HTERT RPE-1 (cell line): ENCODE measurements around the gene ATG10.
"Not testable (repeated sequence)": the region's sequence is repeated elsewhere in the genome, so short reads cannot be mapped to it uniquely, and the experiment has no call there.

Source experiments
- in situ Hi-C: fragments of 300-500 bp; cut with MboI; formaldehyde crosslinking; loops from 4 replicates; pipeline ENCODE4 v1.14.3; 2020; ENCODE audit warnings: low sequenced_read_pairs

Gene ATG10

DNA sequence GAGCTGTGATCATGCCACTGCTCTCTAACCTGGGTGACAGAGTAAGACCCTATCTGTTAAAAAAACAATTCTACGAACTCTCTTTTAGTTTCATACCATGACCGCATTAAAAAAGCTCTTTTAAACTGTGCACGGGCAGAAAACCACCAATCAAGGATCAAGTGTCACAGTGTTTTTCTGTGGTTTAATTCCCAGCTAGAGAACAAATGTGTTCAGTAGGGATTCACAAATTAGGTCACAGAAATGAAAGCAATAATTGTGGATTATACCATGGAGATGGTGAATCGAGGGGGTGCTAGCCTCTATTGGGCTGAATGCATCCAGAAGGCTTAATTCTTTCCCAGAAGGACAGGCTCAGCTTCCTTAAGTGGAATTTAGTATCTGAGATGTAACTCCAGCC is 79.1 kb downstream of the ATG10 start:
- in situ Hi-C loops, result no loop called here

DNA sequence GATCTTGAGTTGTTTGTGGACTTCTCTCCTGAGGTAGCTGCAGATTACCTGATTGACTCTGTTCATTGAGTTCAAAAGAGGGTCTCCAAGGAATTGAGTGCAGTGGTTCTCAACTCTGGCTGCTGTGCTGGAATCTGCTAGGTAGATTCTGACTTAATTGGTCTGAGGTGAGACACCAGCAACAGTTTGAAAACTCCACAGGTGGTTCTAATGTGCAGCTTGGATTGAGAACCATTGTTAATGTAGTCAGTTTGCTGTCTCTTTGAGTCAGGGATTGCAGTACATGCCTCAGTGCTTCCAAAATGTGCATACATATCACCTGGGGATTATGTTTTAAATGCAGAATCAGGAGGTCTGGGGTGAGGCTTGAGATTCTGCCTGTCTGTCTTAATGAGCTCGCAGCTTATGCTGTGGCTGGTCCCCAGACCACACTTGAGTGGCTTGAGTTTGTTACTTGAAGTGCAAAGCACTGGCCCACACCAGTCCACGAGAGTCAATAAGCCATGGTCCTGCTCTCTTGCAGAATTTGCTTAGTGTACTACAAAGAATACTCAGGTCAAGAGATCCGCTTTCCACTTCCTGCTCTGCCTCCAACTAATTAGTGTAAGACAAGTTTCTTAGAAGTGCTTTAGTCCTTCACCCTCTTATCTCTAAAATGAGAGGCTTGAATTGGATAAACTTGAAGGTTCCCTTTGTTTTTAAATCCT is 82.3 kb downstream of the ATG10 start:
- in situ Hi-C loops, result no loop called here

GRCh38 chr5:82057051-82057450 is 85.2 kb downstream of the ATG10 start:
- in situ Hi-C loops, result no loop called here

DNA sequence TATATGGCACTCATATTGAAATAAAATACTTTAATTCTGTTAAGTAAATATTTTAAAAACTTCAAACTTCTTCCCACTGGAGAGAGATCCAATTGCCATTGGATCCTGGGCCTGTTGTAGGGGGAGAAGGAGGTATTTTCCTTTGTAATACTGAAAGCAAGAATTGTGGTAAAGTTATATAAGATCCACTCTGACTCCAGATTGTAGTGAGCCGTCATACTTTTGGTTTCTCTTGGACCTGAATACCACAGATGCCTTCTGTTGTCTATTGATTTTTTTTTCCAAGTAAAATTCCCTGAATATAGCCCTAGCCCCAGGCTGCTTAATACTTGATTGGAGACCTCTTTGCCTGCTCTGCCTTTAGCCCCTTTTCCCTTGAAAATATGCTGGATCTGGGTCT is 86.9 kb downstream of the ATG10 start:
- in situ Hi-C loops, result no loop called here

- in situ Hi-C loops, result no loop called here
Observed at GRCh38 chr5:82066791-82067190, 95.0 kb downstream of the ATG10 start.

DNA sequence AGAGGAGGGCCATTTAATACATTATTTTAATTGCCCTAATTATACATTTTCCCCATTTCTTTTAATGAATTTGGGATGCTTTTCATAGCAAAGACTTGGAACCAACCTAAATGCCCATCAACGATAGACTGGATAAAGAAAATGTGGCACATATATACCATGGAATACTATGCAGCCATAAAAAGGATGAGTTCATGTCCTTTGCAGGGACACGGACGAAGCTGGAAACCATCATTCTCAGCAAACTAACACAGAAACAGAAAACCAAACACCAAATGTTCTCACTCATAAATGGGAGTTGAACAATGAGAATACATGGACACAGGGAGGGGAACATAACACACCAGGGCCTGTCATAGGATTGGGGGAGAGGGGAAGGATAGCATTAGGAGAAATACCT is 96.2 kb downstream of the ATG10 start:
- in situ Hi-C loops, result not testable (repeated sequence)

DNA sequence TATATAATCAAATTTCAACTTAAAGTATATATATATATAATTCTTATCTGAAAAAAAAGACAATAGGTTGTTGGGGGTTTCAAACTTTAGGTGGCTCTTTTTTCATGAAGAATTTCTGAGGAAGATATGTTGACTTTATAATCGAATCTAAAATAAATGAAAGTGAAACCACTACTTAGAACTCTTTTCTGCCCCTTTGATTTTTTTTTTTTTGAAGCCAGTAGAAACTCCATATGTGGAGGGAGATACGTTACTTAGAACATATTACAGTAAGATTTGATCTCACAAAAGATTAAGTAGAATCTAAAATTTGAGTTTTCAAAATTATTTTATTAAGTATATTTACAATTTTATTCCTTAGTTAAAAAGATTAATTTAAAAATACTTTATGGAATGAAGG is 96.9 kb downstream of the ATG10 start:
- in situ Hi-C loops, result no loop called here

GRCh38 chr5:82072138-82072537 is 100.3 kb downstream of the ATG10 start:
- in situ Hi-C loops, result no loop called here

GRCh38 chr5:82073179-82073578 is 101.4 kb downstream of the ATG10 start:
- in situ Hi-C loops, result no loop called here

- in situ Hi-C loops, result no loop called here
Observed at GRCh38 chr5:82074950-82075349, 103.1 kb downstream of the ATG10 start.

DNA sequence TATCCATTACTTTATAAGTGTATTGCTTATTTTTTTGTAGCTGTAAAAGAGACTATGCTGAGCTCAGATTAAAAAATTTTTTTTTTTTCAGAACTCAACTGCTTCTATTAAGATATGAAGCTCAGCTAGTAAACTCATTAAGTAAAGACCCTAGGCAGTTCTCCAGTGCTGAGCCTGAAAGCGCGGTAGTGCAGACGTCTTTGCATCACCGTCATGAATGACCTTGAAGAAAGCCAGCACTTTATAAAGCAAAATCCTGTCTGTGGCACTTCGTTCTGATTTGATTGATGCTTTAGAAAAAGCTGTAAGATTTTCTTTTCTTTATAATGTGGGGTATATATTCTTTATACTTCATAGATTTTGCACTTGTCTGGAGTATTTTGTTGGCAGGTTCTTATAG is 105.7 kb downstream of the ATG10 start:
- in situ Hi-C loops, result no loop called here

DNA sequence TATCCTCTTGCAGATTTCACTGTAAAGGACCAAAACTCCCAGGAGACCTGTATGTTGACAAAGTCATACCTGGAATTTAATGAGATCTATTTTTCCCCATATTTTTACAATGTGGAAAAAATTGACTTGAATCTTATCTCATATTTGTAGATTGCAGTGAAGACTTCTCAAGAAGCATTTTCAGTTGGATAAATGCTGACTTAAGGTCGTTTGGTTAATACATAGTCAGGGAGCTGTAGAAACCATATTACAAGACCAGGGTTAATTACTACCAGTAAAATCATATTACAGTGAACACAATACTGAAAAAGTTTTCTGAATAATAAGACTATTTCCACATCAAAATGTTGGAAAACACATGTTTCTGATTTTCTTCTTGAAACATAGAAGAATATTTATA is 119.8 kb downstream of the ATG10 start:
- in situ Hi-C loops, result no loop called here

GRCh38 chr5:82095536-82095935 is 123.7 kb downstream of the ATG10 start:
- in situ Hi-C loops, result no loop called here

GRCh38 chr5:82096249-82096648 is 124.4 kb downstream of the ATG10 start:
- in situ Hi-C loops, result no loop called here

DNA sequence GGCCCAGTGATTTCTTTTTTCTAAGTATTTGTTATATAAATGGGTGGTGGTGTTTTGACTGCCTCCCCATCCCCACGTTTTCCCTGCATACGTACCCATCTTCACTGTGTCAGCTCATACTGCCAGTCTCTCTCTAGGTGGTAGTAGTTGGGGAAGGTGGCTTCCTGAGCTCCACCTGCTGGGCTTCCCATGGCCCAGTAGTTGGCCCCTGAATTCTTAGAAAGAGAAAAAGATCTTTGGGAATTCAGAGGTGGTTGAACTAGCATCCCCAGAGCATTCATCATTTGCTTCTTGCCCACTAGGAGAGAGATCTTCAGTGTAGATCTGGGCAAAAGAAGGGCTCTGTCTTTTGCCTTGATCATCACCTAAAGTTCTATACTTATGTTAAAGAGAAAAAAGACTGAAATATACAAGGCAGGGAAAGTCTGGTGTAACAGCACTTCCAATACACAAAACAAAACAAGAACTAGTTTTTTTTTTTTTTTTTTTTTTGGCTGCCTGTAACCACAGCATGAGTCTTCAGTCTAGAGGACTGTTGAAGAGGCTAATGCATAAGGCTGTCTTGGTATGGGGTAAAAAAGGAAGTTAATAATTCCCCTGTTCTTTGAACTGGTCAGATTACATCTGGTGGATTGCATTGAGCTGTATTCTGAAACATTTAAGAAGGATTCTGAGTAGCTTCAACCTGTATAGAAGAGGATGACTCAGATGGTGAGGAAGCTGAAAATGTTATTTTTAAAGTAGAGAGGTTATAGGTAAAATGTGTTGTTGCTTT is 128.7 kb downstream of the ATG10 start:
- in situ Hi-C loops, result no loop called here

DNA sequence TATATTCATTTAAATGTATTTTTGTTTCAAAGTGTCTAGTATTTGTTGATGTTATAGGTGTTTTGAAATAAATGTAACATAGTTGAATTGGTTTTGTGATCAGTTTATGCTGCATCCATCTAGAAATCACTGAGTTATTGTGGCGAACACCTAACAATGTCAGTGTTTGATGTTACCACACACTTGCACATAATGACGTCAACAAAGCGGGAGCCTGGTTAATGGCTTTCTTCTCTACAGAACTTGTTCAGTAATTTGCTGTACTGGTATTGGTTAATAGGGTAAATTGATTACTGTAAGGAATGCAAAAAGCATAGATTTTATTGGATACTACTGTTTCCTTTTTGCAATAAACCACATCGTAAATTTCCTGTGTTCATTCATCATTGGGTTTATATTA is 133.0 kb downstream of the ATG10 start:
- in situ Hi-C loops, result no loop called here

- in situ Hi-C loops, result no loop called here
Observed at GRCh38 chr5:82105457-82105856, 133.6 kb downstream of the ATG10 start.

- in situ Hi-C loops, result no loop called here
Observed at GRCh38 chr5:82106207-82106606, 134.4 kb downstream of the ATG10 start.

DNA sequence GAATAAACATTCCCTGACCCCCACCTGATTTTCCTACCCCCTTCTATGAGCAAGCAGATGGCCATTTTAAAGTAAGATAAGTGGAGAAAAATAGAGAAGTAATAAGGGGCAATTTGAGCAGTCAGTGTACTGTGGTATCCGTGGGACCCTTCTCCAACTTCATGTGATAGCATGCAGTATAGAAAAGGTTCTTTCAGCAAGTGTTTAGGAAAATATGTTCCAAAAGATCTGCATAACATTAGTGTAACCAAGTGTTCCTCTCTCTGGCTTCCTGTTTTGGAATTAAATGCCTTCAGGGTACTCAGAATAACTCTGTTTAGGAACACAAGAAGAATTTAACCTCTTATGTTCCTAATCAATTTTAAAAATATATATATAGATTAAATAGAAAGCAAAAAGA is 134.9 kb downstream of the ATG10 start:
- in situ Hi-C loops, result no loop called here

DNA sequence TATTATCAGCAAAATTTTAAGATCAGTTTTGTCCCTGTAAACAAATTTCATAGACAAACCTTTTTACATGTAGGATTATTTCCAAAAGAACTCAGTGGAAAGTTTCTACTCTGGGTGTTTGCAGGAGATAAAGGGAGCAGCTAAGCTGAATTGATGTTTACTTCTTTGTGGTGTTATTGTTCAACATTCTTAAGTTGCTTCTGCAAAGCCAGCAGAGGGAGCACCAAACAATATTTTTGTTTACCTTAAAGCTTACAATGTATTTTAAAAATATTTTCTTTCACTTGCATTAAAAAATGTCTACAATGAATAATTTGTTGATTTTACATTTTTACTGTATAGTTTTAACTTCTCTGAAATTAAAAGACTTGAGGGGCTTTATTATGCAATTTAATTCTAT is 135.4 kb downstream of the ATG10 start:
- in situ Hi-C loops, result no loop called here

DNA sequence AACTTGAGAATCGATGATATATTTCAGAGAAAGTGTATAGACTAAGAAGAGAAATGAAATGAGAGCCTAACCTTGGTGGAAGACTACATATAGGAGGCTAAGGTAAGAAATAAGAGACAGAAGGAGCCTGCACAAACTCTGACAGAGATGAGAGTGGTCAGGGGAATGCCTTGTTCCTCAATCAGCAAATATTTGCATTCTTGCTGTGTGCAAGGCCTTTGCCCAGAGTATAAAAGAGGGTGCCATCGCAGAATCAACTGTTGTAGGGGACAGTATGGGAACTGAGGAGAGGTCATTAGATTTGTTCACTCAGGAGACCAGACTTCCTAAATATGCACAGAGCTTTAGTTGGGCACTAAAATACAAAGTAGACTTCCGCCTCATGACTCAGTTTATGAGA is 137.2 kb downstream of the ATG10 start:
- in situ Hi-C loops, result no loop called here

GRCh38 chr5:82109915-82110314 is 138.1 kb downstream of the ATG10 start:
- in situ Hi-C loops, result not testable (repeated sequence)

DNA sequence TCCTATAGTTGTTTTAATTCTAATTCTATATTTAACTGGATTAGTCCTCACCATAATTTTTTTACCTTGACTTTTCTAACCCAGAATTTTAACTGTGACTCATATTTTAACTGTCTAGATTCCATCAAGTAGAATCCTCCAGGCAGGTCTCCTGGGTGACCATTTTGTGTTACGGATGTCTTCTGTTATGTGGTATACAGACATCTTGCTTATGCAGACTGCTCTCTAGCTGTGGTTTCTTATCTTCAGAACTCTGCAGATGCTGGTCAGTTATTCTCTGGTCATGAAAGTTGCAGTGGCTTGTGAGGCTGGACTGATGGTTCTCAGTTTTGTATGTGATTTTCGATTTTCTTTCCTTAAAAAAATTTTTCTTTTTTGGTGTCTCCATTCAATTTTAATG is 139.4 kb downstream of the ATG10 start:
- in situ Hi-C loops, result no loop called here
